ENCODE data around the gene TENM4.

DNA sequence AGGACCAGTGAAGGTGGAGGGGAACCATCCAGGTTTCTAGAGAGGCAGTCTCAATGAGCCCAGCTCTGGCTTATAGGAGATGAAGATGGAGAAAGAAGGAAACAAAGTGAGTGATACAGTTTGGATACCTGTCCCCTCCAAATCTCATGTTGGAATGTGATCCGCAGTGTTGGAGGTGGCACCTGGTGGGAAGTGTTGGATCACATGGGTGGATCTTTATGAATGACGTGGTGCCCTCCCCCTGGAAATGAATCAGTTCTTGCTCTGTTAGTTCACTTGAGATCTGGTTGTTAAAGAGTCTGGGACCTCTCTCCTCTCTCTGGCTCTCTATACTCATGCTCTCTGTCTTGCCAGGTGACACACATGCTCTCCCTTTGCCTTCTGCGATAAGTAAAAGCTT is 473.0 kb downstream of the TENM4 start:
- TF ChIP-seq SRF (IDR thresholded peaks at IDR 0.05; ENCODE audit: low read depth, low read length): no peak
- TF ChIP-seq, protein P1, sequence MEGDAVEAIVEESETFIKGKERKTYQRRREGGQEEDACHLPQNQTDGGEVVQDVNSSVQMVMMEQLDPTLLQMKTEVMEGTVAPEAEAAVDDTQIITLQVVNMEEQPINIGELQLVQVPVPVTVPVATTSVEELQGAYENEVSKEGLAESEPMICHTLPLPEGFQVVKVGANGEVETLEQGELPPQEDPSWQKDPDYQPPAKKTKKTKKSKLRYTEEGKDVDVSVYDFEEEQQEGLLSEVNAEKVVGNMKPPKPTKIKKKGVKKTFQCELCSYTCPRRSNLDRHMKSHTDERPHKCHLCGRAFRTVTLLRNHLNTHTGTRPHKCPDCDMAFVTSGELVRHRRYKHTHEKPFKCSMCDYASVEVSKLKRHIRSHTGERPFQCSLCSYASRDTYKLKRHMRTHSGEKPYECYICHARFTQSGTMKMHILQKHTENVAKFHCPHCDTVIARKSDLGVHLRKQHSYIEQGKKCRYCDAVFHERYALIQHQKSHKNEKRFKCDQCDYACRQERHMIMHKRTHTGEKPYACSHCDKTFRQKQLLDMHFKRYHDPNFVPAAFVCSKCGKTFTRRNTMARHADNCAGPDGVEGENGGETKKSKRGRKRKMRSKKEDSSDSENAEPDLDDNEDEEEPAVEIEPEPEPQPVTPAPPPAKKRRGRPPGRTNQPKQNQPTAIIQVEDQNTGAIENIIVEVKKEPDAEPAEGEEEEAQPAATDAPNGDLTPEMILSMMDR (IDR thresholded peaks at IDR 0.05; ENCODE audit: control extremely low read depth in 1 of 3, insufficient read depth in 1 of 3, low read depth in 1 of 3, low read length in 3 of 3): no peak
- TF ChIP-seq, protein P2, sequence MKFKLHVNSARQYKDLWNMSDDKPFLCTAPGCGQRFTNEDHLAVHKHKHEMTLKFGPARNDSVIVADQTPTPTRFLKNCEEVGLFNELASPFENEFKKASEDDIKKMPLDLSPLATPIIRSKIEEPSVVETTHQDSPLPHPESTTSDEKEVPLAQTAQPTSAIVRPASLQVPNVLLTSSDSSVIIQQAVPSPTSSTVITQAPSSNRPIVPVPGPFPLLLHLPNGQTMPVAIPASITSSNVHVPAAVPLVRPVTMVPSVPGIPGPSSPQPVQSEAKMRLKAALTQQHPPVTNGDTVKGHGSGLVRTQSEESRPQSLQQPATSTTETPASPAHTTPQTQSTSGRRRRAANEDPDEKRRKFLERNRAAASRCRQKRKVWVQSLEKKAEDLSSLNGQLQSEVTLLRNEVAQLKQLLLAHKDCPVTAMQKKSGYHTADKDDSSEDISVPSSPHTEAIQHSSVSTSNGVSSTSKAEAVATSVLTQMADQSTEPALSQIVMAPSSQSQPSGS (IDR thresholded peaks at IDR 0.05; ENCODE audit: low read length): no peak
- TF ChIP-seq JUND (IDR thresholded peaks at IDR 0.05; ENCODE audit: low read length): no peak
- no peak for TF ChIP-seq MAFK (IDR thresholded peaks at IDR 0.05; ENCODE audit: low read depth, low read length)
- TF ChIP-seq EP300 (IDR thresholded peaks at IDR 0.05; ENCODE audit: borderline replicate concordance in 1 of 2, low read depth in 2 of 2, low read length in 2 of 2): no peak
- no peak for TF ChIP-seq TAF1 (IDR thresholded peaks at IDR 0.05; ENCODE audit: low read depth, low read length)
- no peak for TF ChIP-seq NRF1 (IDR thresholded peaks at IDR 0.05; ENCODE audit: low read depth, low read length)
- no peak for TF ChIP-seq POU5F1 (IDR thresholded peaks at IDR 0.05; ENCODE audit: low read depth, low read length)
- TF ChIP-seq POLR2A (IDR thresholded peaks at IDR 0.05; ENCODE audit: control extremely low read depth in 1 of 2, low read depth in 2 of 2, low read length in 2 of 2): no peak
- no peak for TF ChIP-seq BCL11A (IDR thresholded peaks at IDR 0.05; ENCODE audit: low read depth in 2 of 2, low read length in 2 of 2)
